ENCODE data around the gene SH3RF1.
"Not testable (repeated sequence)": the region's sequence is repeated elsewhere in the genome, so short reads cannot be mapped to it uniquely, and the experiment has no call there.

Gene SH3RF1

GRCh38 chr4:169286562-169287301 lies 16.0 kb upstream of the SH3RF1 start:
- no peak for TF ChIP-seq CTCF (IDR thresholded peaks at IDR 0.05; ENCODE audit: low read length, missing control alignments)
- DNase-seq (ENCODE audit: low read depth): peak; percentile 39
- H3K4me3 ChIP-seq (replicated peaks; ENCODE audit: low read depth, low read length): no peak overlapping the region

- peak; percentile 80 for DNase-seq (ENCODE audit: low read depth)
- H3K4me3 ChIP-seq (replicated peaks; ENCODE audit: low read depth, low read length): no peak overlapping the region
- no peak for TF ChIP-seq CTCF (IDR thresholded peaks at IDR 0.05; ENCODE audit: low read length, missing control alignments)
These were observed 12.4 kb upstream of the SH3RF1 start for GRCh38 chr4:169283114-169283509.

DNA sequence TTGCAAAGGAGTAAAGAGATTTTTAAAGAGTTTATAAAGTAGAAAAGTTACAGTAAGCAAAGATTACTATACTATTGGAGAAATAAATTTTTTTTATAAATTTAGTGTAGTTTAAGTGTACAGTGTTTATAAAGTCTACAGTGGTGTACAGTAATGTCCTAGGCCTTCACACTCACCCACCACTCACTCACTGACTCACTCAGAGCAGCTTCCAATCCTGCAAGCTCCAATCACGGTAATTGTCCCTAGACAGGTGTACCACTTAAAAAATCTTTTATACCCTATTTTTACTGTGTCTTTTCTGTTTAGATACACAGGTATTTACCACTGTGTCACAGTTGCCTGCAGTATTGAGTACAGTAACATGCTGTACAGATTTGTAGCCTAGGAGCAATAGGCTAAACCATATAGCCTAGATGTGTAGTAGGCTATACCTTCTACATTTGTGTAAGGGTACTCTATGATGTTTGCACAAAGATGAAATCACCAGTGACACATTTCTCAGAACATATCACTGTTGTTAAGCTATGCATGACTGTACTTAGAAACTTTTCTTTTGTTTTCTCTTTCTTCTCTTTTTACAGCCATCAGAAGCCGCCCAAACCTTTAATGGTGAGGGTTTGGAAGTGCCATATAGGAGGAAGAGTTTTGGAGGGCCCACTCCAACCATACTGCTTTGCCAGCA lies 11.8 kb upstream of the SH3RF1 start:
- DNase-seq (ENCODE audit: low read depth): peak; percentile 26
- TF ChIP-seq CTCF (IDR thresholded peaks at IDR 0.05; ENCODE audit: low read length, missing control alignments): no peak

DNA sequence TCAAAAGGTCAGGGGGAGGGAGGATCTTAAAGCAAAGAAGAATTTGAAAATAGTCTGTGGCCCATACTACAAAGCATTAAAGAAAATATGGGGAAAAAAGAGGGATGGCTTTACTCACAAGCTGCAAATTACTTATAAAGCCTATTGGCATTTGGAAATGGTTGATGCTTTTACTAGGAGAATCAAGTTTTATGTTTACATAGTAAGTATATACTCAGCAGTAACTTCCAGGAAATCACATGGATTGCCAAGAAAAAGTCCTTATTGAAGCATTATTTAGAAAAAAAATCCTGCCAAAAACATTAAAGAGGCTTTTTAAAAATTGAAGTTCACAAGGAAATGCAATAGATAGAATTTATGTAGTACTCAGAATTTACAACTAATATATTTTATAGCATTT lies 8.4 kb upstream of the SH3RF1 start:
- no peak for TF ChIP-seq CTCF (IDR thresholded peaks at IDR 0.05; ENCODE audit: low read length, missing control alignments)
- DNase-seq (ENCODE audit: low read depth): no peak
- no peak overlapping the region for H3K4me3 ChIP-seq (replicated peaks; ENCODE audit: low read depth, low read length)

More for the DNA sequence above, 11.8 kb upstream of the SH3RF1 start:
- no peak overlapping the region for H3K4me3 ChIP-seq (replicated peaks; ENCODE audit: low read depth, low read length)

GRCh38 chr4:169278624-169279023 lies 7.9 kb upstream of the SH3RF1 start:
- H3K4me3 ChIP-seq (replicated peaks; ENCODE audit: low read depth, low read length): no peak overlapping the region
- DNase-seq (ENCODE audit: low read depth): no peak
- TF ChIP-seq CTCF (IDR thresholded peaks at IDR 0.05; ENCODE audit: low read length, missing control alignments): no peak

GRCh38 chr4:169277838-169278237 lies 7.1 kb upstream of the SH3RF1 start:
- not testable (repeated sequence) for H3K4me3 ChIP-seq (replicated peaks; ENCODE audit: low read depth, low read length); DNase-seq (ENCODE audit: low read depth)

DNA sequence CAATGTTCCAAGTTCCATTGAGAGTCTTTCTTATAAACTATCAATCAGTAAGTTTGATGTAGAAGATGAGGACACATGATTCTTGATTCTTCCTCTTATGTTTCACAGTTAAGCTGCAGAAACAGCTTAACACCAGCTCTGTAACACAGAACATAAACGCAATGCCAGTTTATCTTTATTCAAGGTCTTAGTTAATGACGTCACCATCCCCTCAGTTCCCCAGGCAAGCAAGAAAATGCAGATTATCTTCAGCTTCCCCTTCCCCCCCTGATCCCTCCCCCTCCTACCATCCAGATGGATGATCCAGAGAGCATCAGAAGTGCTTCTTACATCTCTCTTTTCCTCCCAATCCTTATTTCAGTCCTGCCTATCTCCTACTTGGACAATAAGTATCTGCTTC lies 4.4 kb upstream of the SH3RF1 start:
- no peak overlapping the region for H3K4me3 ChIP-seq (replicated peaks; ENCODE audit: low read depth, low read length)
- peak; percentile 31 for DNase-seq (ENCODE audit: low read depth)
- TF ChIP-seq CTCF (IDR thresholded peaks at IDR 0.05; ENCODE audit: low read length, missing control alignments): no peak

Measured in fibroblast of pulmonary artery (primary cell).